BLaER1 (cell line): ENCODE measurements around the gene BCAS1.
A peak's percentile ranks its signal among the peaks of the same experiment; 100 is the strongest.

Experiments
- H3K27ac ChIP-seq: shearing (Covaris generic); formaldehyde crosslinking; 2 replicates; pipeline ENCODE4 v1.8.1; 2022
- H3K27me3 ChIP-seq: shearing (Covaris generic); formaldehyde crosslinking; 2 replicates; pipeline ENCODE4 v1.8.1; 2022
- H3K36me3 ChIP-seq: shearing (Covaris generic); formaldehyde crosslinking; 2 replicates; pipeline ENCODE4 v1.8.1; 2022
- H3K4me1 ChIP-seq: shearing (Covaris generic); formaldehyde crosslinking; 2 replicates; pipeline ENCODE4 v1.8.1; 2022
- H3K4me2 ChIP-seq: shearing (Covaris generic); formaldehyde crosslinking; 2 replicates; pipeline ENCODE4 v1.8.1; 2022
- H3K4me3 ChIP-seq: shearing (Covaris generic); formaldehyde crosslinking; 2 replicates; pipeline ENCODE4 v1.8.1; 2022
- H3K9ac ChIP-seq: shearing (Covaris generic); formaldehyde crosslinking; 2 replicates; pipeline ENCODE4 v1.8.1; 2022
- H3K9me3 ChIP-seq: shearing (Covaris generic); formaldehyde crosslinking; 2 replicates; pipeline ENCODE4 v1.8.1; 2022
- H4K20me1 ChIP-seq: shearing (Covaris generic); formaldehyde crosslinking; 2 replicates; pipeline ENCODE4 v1.8.1; 2022
- Cebpa-rat ChIP-seq: shearing (Covaris generic); IDR thresholded peaks from 2 replicates; pipeline ENCODE4 v1.8.1; 2022

The BCAS1 gene

GRCh38 chr20:54056762-54057639 lies 13.4 kb downstream of the BCAS1 start:
- Histone ChIP-seq H3K4me3 (no peak overlapping the region), H3K9me3 (no peaks in the 10 kb centered on the region; the same call in 1 of the 2 replicates), H3K9ac (no peak overlapping the region), H3K4me1 (peaks cover 6% of the 10 kb centered on the region; the same call in 1 of the 2 replicates), H3K36me3 (no peaks in the 10 kb centered on the region), H4K20me1 (no peaks in the 10 kb centered on the region), H3K27me3 (no peaks in the 10 kb centered on the region), H3K4me2 (no peak overlapping the region), H3K27ac (no peak overlapping the region)
- TF ChIP-seq Cebpa-rat = no peak

- Histone ChIP-seq H3K27ac (no peak overlapping the region), H3K9ac (no peak overlapping the region), H4K20me1 (no peaks in the 10 kb centered on the region), H3K27me3 (no peaks in the 10 kb centered on the region), H3K4me2 (no peak overlapping the region), H3K4me1 (peaks cover 6% of the 10 kb centered on the region; the same call in 1 of the 2 replicates), H3K4me3 (no peak overlapping the region), H3K36me3 (no peaks in the 10 kb centered on the region), H3K9me3 (no peaks in the 10 kb centered on the region; the same call in 1 of the 2 replicates)
- TF ChIP-seq Cebpa-rat = no peak
Observed at GRCh38 chr20:54054516-54054915, 15.9 kb downstream of the BCAS1 start.

GRCh38 chr20:54051068-54051467 lies 19.3 kb downstream of the BCAS1 start:
- Histone ChIP-seq H3K36me3 (no peaks in the 10 kb centered on the region), H3K9me3 (peaks cover 14% of the 10 kb centered on the region), H4K20me1 (no peaks in the 10 kb centered on the region), H3K27me3 (no peaks in the 10 kb centered on the region), H3K9ac (no peak overlapping the region), H3K4me3 (no peak overlapping the region), H3K27ac (no peak overlapping the region), H3K4me2 (no peak overlapping the region), H3K4me1 (peaks cover 12% of the 10 kb centered on the region)
- TF ChIP-seq Cebpa-rat = no peak

GRCh38 chr20:54048891-54049545 lies 21.4 kb downstream of the BCAS1 start:
- no peak for TF ChIP-seq Cebpa-rat
- Histone ChIP-seq H4K20me1 (no peaks in the 10 kb centered on the region), H3K27ac (no peak overlapping the region), H3K27me3 (no peaks in the 10 kb centered on the region), H3K4me1 (peaks cover 12% of the 10 kb centered on the region), H3K9me3 (peaks cover 14% of the 10 kb centered on the region), H3K4me2 (no peak overlapping the region), H3K4me3 (no peak overlapping the region), H3K9ac (no peak overlapping the region), H3K36me3 (no peaks in the 10 kb centered on the region)

GRCh38 chr20:54048481-54048880 lies 21.9 kb downstream of the BCAS1 start:
- Histone ChIP-seq H3K4me2 (no peak overlapping the region), H3K27me3 (no peaks in the 10 kb centered on the region), H4K20me1 (no peaks in the 10 kb centered on the region), H3K4me3 (no peak overlapping the region), H3K4me1 (peaks cover 12% of the 10 kb centered on the region), H3K9me3 (peaks cover 14% of the 10 kb centered on the region; the same call in 1 of the 2 replicates), H3K9ac (no peak overlapping the region), H3K36me3 (no peaks in the 10 kb centered on the region), H3K27ac (no peak overlapping the region)
- no peak for TF ChIP-seq Cebpa-rat

GRCh38 chr20:54047720-54048119 lies 22.7 kb downstream of the BCAS1 start:
- Histone ChIP-seq H3K27ac (no peak overlapping the region), H3K9ac (no peak overlapping the region), H3K36me3 (no peaks in the 10 kb centered on the region), H3K4me2 (peak overlapping the region; percentile 24), H3K9me3 (peaks cover 14% of the 10 kb centered on the region; the same call in 1 of the 2 replicates), H4K20me1 (no peaks in the 10 kb centered on the region), H3K4me3 (no peak overlapping the region), H3K27me3 (no peaks in the 10 kb centered on the region), H3K4me1 (peaks cover 12% of the 10 kb centered on the region)
- no peak for TF ChIP-seq Cebpa-rat

- no peak overlapping the region for H3K27ac ChIP-seq
- H3K9me3 ChIP-seq = peaks cover 14% of the 10 kb centered on the region; the same call in 1 of the 2 replicates
- no peak overlapping the region for H3K4me2 ChIP-seq
- no peak overlapping the region for H3K9ac ChIP-seq
- H3K36me3 ChIP-seq = no peaks in the 10 kb centered on the region
- no peaks in the 10 kb centered on the region for H4K20me1 ChIP-seq
- TF ChIP-seq Cebpa-rat = no peak
- peaks cover 12% of the 10 kb centered on the region for H3K4me1 ChIP-seq
- H3K27me3 ChIP-seq = no peaks in the 10 kb centered on the region
- no peak overlapping the region for H3K4me3 ChIP-seq
Observed at GRCh38 chr20:54047048-54047447, 23.3 kb downstream of the BCAS1 start.

GRCh38 chr20:54044156-54044555 lies 26.2 kb downstream of the BCAS1 start:
- H3K36me3 ChIP-seq = no peaks in the 10 kb centered on the region
- no peak overlapping the region for H3K4me3 ChIP-seq
- no peak overlapping the region for H3K9ac ChIP-seq
- H3K9me3 ChIP-seq = peaks cover 14% of the 10 kb centered on the region; the same call in 1 of the 2 replicates
- no peak overlapping the region for H3K27ac ChIP-seq
- H3K4me1 ChIP-seq = peaks cover 12% of the 10 kb centered on the region
- no peak overlapping the region for H3K4me2 ChIP-seq
- no peaks in the 10 kb centered on the region for H4K20me1 ChIP-seq
- H3K27me3 ChIP-seq = no peaks in the 10 kb centered on the region
- no peak for TF ChIP-seq Cebpa-rat

- no peak overlapping the region for H3K4me2 ChIP-seq
Observed at GRCh38 chr20:54043076-54043967, 27.1 kb downstream of the BCAS1 start.

More at GRCh38 chr20:54043076-54043967, 27.1 kb downstream of the BCAS1 start:
- no peak overlapping the region for H3K27ac ChIP-seq
- no peaks in the 10 kb centered on the region for H4K20me1 ChIP-seq
- TF ChIP-seq Cebpa-rat = no peak
- no peak overlapping the region for H3K4me3 ChIP-seq
- peaks cover 13% of the 10 kb centered on the region; the same call in 1 of the 2 replicates for H3K9me3 ChIP-seq
- peaks cover 12% of the 10 kb centered on the region for H3K4me1 ChIP-seq
- H3K27me3 ChIP-seq = no peaks in the 10 kb centered on the region
- no peaks in the 10 kb centered on the region for H3K36me3 ChIP-seq
- no peak overlapping the region for H3K9ac ChIP-seq
